Right atrium auricular region (tissue), 2 donors: ENCODE data around the gene TTC21A. TPM values are rescaled to one million over a fixed set of nuclear protein-coding genes. Genes with fewer than 3 reads are reported as not detected.

Experiments used
- DNase-seq: peaks from one replicate; pipeline ENCODE4 v3.0.0-alpha.2; 2019; ENCODE audit warnings: low spot score
- H3K27ac ChIP-seq, 2 donors: fragments of 200-600 bp; sonication (generic); 1 replicate in 1 of 2; 2 replicates in 1 of 2; pipeline ENCODE4 v1.5.1; 2016 to 2019
- H3K27me3 ChIP-seq, 2 donors: fragments of 200-600 bp; sonication (generic); one replicate each; pipeline versions ENCODE4 v1.5.1 to v1.6.0; 2017 to 2019
- H3K36me3 ChIP-seq: fragments of 200-600 bp; sonication (generic); one replicate; pipeline ENCODE4 v1.5.1; 2016
- H3K4me1 ChIP-seq, 2 donors: fragments of 200-600 bp; sonication (generic); one replicate each; pipeline versions ENCODE4 v1.5.1 to v1.6.0; 2017 to 2019
- H3K4me3 ChIP-seq, 2 donors: fragments of 200-600 bp; sonication (generic); 1 replicate in 1 of 2; 2 replicates in 1 of 2; pipeline ENCODE4 v1.5.1; 2017 to 2019; ENCODE audit warnings: mild to moderate bottlenecking in 1 of 2, moderate library complexity in 1 of 2
- H3K9me3 ChIP-seq, 2 donors: fragments of 200-600 bp; sonication (generic); one replicate each; pipeline ENCODE4 v1.5.1; 2019
- CTCF ChIP-seq, 2 donors: fragments of 200-600 bp; sonication (generic); IDR thresholded peaks; one replicate each; pipeline ENCODE4 v1.5.1; 2019; ENCODE audit warnings: antibody characterized with exemption in 2 of 2
- total RNA-seq, 2 donors: library from RNA; depleted of rRNA; stranded (reverse); fragments of >200 nt; gene quantifications; one replicate each; pipeline ENCODE4 v1.1.0, GENCODE V29; 2016

The TTC21A gene
- total RNA-seq, 2 donors from 2014 or later: 0.85 to 1.8 TPM

GRCh38 chr3:39099738-39100499, 7.6 kb upstream of the TTC21A start:
- H3K27ac ChIP-seq: no peak overlapping the region
- no peaks in the 10 kb centered on the region for H3K9me3 ChIP-seq
- no peak for DNase-seq
- no peak overlapping the region for H3K4me3 ChIP-seq
- TF ChIP-seq CTCF (IDR thresholded peaks at IDR 0.05): no peak
- peaks cover 50% of the 10 kb centered on the region for H3K36me3 ChIP-seq
- H3K27me3 ChIP-seq: no peaks in the 10 kb centered on the region
- peaks cover 0 to 36% of the 10 kb centered on the region in 2 donors for H3K4me1 ChIP-seq

- Histone ChIP-seq H3K4me3 (no peak overlapping the region), H3K4me1 (peaks cover 0 to 41% of the 10 kb centered on the region in 2 donors), H3K9me3 (no peaks in the 10 kb centered on the region), H3K27ac (no peak overlapping the region), H3K27me3 (no peaks in the 10 kb centered on the region), H3K36me3 (peaks cover 44% of the 10 kb centered on the region)
- no peak for TF ChIP-seq CTCF (IDR thresholded peaks at IDR 0.05)
- DNase-seq: no peak
Measured at GRCh38 chr3:39100500-39100886, 7.0 kb upstream of the TTC21A start.

GRCh38 chr3:39101022-39101689, 6.3 kb upstream of the TTC21A start:
- Histone ChIP-seq H3K9me3 (no peaks in the 10 kb centered on the region), H3K4me3 (no peak overlapping the region), H3K36me3 (peaks cover 39% of the 10 kb centered on the region), H3K27ac (no peak overlapping the region), H3K4me1 (peaks cover 0 to 48% of the 10 kb centered on the region in 2 donors), H3K27me3 (no peaks in the 10 kb centered on the region)
- peak; percentile 35 to 62 for TF ChIP-seq CTCF (IDR thresholded peaks at IDR 0.05)
- no peak for DNase-seq

- peaks cover 0 to 46% of the 10 kb centered on the region in 2 donors for H3K4me1 ChIP-seq
- H3K36me3 ChIP-seq: peaks cover 33% of the 10 kb centered on the region
- H3K27me3 ChIP-seq: no peaks in the 10 kb centered on the region
- H3K4me3 ChIP-seq: no peak overlapping the region
- no peak for DNase-seq
- no peak for TF ChIP-seq CTCF (IDR thresholded peaks at IDR 0.05)
- H3K9me3 ChIP-seq: no peaks in the 10 kb centered on the region
- no peak overlapping the region for H3K27ac ChIP-seq
Measured at GRCh38 chr3:39102504-39103323, 4.8 kb upstream of the TTC21A start.

GRCh38 chr3:39103324-39103693, 4.2 kb upstream of the TTC21A start:
- peaks cover 0 to 52% of the 10 kb centered on the region in 2 donors for H3K4me1 ChIP-seq
- no peak for TF ChIP-seq CTCF (IDR thresholded peaks at IDR 0.05)
- peak overlapping the region in 1 of 2 donors; percentile 6 for H3K27ac ChIP-seq
- no peaks in the 10 kb centered on the region for H3K9me3 ChIP-seq
- no peaks in the 10 kb centered on the region for H3K27me3 ChIP-seq
- no peak for DNase-seq
- peaks cover 27% of the 10 kb centered on the region for H3K36me3 ChIP-seq
- H3K4me3 ChIP-seq: no peak overlapping the region
